Lung (tissue), 12 donors: Measurements from ENCODE around the gene PCP4. TPM values are rescaled to one million over a fixed set of nuclear protein-coding genes. Genes with fewer than 3 reads are reported as not detected.

Experiments used
- ATAC-seq: fragments of 200-7000 bp; cut with Tn5 transposase; one replicate; pipeline ENCODE4 v1.9.1; 2020; ENCODE audit warnings: moderate number of reproducible peaks; ENCODE audit not compliant: insufficient read depth, low FRiP score
- DNase-seq, 3 donors: peaks; one replicate each; pipeline ENCODE4 v3.0.0-alpha.2; 2013 to 2017
- H3K27ac ChIP-seq, 2 donors: one replicate each; pipeline ENCODE4 v1.5.1; 2013; ENCODE audit warnings: mild to moderate bottlenecking in 2 of 2, moderate library complexity in 2 of 2, control low read depth in 1 of 2, inconsistent platforms in 1 of 2, low read depth in 1 of 2, low read length in 1 of 2
- H3K27me3 ChIP-seq, 3 donors: one replicate each; pipeline ENCODE4 v1.5.1; 2013; ENCODE audit warnings: low read length in 2 of 3; ENCODE audit not compliant: control insufficient read depth in 3 of 3, insufficient read depth in 3 of 3
- H3K36me3 ChIP-seq, 4 donors: one replicate each; pipeline ENCODE4 v1.5.1; 2013; ENCODE audit warnings: low read length in 4 of 4, mild to moderate bottlenecking in 1 of 4, moderate library complexity in 1 of 4; ENCODE audit not compliant: control insufficient read depth in 4 of 4, insufficient read depth in 4 of 4
- H3K4me1 ChIP-seq, 5 donors: one replicate each; pipeline ENCODE4 v1.5.1; 2013; ENCODE audit warnings: low read length in 5 of 5, mild to moderate bottlenecking in 2 of 5, moderate library complexity in 1 of 5; ENCODE audit not compliant: control insufficient read depth in 5 of 5, insufficient read depth in 5 of 5
- H3K4me3 ChIP-seq: one replicate; pipeline ENCODE4 v1.5.1; 2013; ENCODE audit warnings: mild to moderate bottlenecking, control low read depth, moderate library complexity
- H3K9ac ChIP-seq, 2 donors: one replicate each; pipeline ENCODE4 v1.5.1; 2013; ENCODE audit warnings: low read length in 2 of 2, control low read depth in 1 of 2; ENCODE audit not compliant: insufficient read depth in 1 of 2
- H3K9me3 ChIP-seq, 4 donors: one replicate each; pipeline ENCODE4 v1.5.1; 2013; ENCODE audit warnings: low read length in 3 of 4, mild to moderate bottlenecking in 1 of 4, moderate library complexity in 1 of 4; ENCODE audit not compliant: control insufficient read depth in 4 of 4, insufficient read depth in 3 of 4
- WGBS, 2 donors: extraction: QIAGEN DNeasy Blood & Tissue Kit; methylation state at CpG; one replicate each; pipeline ENCODE4 v1.1.7; 2013; 5-methylcytosine and 5-hydroxymethylcytosine counted together
- polyA plus RNA-seq, 2 donors: library from polyadenylated mRNA; stranded (reverse); fragments of 200-250 nt; gene quantifications; one replicate each; pipeline ENCODE4 v1.2.1, GENCODE V29; 2013
- total RNA-seq, 2 donors: library from RNA; depleted of rRNA in 1 of 2; stranded (reverse); fragments of >200 nt in 1 of 2; gene quantifications; one replicate each; pipeline ENCODE4 v1.2.1, GENCODE V29; 2014 to 2021
- TF ChIP-seq, protein P1 (sequence below): IDR thresholded peaks from 2 replicates; pipeline ENCODE4 v1.5.1; 2012; ENCODE audit warnings: mild to moderate bottlenecking; ENCODE audit errors: control extremely low read depth, extremely low read depth
- donor health status: control.
- donor health status: control.
- donor health status: Bipolar disorder and iron deficiency.
- donor health status: healthy.
- donor health status: DM: yes; HTN: yes; CAD: no.

Gene PCP4
- total and polyA plus RNA-seq, 4 donors: 0.74 to 3.1 (median 1.3) TPM; not detected in 1

DNA sequence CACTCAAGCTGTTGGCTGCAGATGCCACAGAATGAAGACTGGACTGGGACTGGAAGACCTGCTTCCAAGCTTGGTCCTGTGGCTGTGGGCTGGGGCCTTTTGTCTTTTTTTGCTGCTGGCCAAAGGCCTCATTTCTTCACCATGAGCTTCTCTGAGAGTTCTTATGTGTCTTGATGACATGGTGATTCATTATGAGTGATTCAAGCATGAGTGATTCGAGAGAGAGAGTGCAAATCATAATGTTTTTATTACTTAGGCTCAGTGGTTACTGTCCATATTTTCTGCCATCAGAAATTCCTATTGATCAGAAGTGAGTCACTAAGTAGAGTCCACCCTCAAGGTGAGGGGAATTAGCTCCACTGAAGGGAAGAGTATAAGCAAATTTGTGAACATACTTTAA lies 94.0 kb downstream of the PCP4 start:
- no peaks in the 10 kb centered on the region for H3K27me3 ChIP-seq
- TF ChIP-seq, protein P1, sequence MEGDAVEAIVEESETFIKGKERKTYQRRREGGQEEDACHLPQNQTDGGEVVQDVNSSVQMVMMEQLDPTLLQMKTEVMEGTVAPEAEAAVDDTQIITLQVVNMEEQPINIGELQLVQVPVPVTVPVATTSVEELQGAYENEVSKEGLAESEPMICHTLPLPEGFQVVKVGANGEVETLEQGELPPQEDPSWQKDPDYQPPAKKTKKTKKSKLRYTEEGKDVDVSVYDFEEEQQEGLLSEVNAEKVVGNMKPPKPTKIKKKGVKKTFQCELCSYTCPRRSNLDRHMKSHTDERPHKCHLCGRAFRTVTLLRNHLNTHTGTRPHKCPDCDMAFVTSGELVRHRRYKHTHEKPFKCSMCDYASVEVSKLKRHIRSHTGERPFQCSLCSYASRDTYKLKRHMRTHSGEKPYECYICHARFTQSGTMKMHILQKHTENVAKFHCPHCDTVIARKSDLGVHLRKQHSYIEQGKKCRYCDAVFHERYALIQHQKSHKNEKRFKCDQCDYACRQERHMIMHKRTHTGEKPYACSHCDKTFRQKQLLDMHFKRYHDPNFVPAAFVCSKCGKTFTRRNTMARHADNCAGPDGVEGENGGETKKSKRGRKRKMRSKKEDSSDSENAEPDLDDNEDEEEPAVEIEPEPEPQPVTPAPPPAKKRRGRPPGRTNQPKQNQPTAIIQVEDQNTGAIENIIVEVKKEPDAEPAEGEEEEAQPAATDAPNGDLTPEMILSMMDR: no peak
- no peak overlapping the region for H3K27ac ChIP-seq
- peaks cover 0 to 8% (median 4%) of the 10 kb centered on the region in 4 donors for H3K9me3 ChIP-seq
- H3K4me3 ChIP-seq: no peak overlapping the region
- H3K9ac ChIP-seq: no peak overlapping the region
- H3K4me1 ChIP-seq: no peaks in the 10 kb centered on the region
- ATAC-seq: no peak
- DNase-seq: no peak
- WGBS, 2 donors: 76 to 81% methylated on average over 1 of the region's 1 CpG
- no peaks in the 10 kb centered on the region for H3K36me3 ChIP-seq

DNA sequence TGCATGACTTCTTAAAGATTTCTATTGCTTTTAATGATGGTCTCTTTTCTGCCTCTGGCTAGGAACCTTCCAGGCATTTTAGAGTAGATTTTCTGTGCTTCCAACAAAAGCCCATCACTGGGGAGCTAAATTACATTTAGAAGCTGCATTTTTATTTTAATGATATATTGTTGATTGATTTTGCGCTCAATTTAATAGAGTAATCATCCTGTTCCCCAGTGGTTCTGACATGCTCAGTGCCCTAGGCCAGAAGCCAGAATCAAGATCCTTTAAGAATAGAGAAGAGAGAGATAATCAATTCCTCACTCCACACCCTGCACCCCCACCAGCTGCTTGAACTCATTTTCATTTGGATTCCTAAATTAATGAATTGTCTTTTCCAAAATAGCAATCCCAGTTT lies 97.8 kb downstream of the PCP4 start:
- Histone ChIP-seq H3K27ac (no peak overlapping the region), H3K4me3 (no peak overlapping the region), H3K4me1 (no peaks in the 10 kb centered on the region), H3K27me3 (no peaks in the 10 kb centered on the region), H3K36me3 (no peaks in the 10 kb centered on the region), H3K9me3 (peaks cover 0 to 10% (median 3%) of the 10 kb centered on the region in 4 donors), H3K9ac (no peak overlapping the region)
- DNase-seq: no peak
- WGBS, 2 donors: 99 to 100% methylated on average over 1 of the region's 1 CpG
- TF ChIP-seq, protein P1: no peak
- ATAC-seq: no peak

DNA sequence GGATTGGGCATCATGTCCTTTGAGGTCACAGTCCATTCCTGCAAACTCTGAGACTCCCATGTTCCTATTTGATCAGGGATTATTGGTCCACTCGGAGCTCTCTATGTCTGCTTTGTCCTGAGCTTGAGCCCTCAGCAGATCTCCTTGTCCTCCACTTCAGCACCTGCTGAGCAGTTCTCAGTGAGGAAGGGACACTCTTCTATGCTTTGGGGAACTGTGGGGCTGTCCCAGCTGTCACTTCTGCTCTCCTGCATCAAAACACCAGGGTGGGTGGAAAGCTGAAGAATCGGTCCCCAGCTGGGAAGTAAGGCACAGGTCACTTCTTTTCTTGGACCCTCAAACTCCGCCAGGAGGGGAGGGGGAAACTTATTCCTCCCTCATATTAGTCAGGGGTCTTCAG lies 99.5 kb downstream of the PCP4 start:
- no peaks in the 10 kb centered on the region for H3K36me3 ChIP-seq
- TF ChIP-seq, protein P1: no peak
- H3K4me1 ChIP-seq: no peaks in the 10 kb centered on the region
- H3K27ac ChIP-seq: no peak overlapping the region
- H3K9ac ChIP-seq: no peak overlapping the region
- peaks cover 0 to 8% (median 0%) of the 10 kb centered on the region in 4 donors for H3K9me3 ChIP-seq
- H3K4me3 ChIP-seq: no peak overlapping the region
- ATAC-seq (no peak), DNase-seq (no peak)
- 83 to 92% methylated on average over 3 of the region's 3 CpGs for WGBS, 2 donors
- no peaks in the 10 kb centered on the region for H3K27me3 ChIP-seq

DNA sequence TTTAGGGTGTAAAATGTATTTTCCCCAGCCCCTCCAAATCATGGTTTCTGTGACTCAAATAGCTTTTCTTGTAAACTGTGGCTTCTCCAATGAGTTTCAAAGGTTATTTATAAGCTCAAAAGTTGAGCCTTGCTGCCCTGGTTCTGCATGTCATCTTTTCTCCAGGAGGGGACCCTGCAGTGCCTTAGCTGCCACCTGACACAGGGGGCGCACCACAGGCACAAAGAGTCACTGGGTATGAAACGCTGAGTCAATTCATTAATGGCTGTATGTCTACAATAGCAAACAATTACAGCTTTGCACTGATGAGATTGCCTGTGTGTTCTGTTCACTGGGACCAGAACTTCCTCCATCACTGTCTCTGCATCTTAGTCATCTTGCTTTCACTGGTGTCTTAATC lies 100.8 kb downstream of the PCP4 start:
- ATAC-seq (no peak), DNase-seq (no peak)
- H3K9me3 ChIP-seq: peaks cover 0 to 8% (median 0%) of the 10 kb centered on the region in 4 donors
- TF ChIP-seq, protein P1: no peak
- no peak overlapping the region for H3K9ac ChIP-seq
- no peaks in the 10 kb centered on the region for H3K4me1 ChIP-seq
- H3K27ac ChIP-seq: no peak overlapping the region
- H3K36me3 ChIP-seq: no peaks in the 10 kb centered on the region
- no peaks in the 10 kb centered on the region for H3K27me3 ChIP-seq
- 95% methylated on average over 2 of the region's 2 CpGs for whole genome bisulfite sequencing, 2 donors
- no peak overlapping the region for H3K4me3 ChIP-seq
